Ramos (cell line): ENCODE measurements around the gene STXBP3.

Experiments
- in situ Hi-C: fragments of 300-500 bp; cut with MboI; formaldehyde crosslinking; loops from one replicate; pipeline ENCODE4 v1.14.3; 2022; ENCODE audit warnings: low sequenced_read_pairs; ENCODE audit not compliant: unreplicated experiment

STXBP3 gene

DNA sequence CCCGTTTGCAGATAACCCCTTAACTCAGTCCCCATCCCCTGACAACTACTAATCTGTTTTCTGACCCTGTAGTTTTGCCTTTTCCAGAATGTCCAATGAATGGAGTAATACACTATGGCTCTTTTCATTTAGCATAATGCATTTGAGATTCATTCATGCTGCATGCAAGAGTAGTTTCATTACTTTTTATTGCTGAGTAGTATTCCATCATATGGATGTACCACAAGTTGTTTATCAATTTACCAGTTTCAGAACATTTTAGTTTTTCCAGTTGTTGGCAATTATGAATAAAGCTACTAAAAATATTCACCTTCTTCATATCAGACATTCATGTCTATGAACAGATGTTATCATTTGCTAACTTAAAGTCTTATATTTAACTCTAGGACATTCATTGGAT lies 45.3 kb downstream of the STXBP3 start:
- in situ Hi-C loops: no loop called here

DNA sequence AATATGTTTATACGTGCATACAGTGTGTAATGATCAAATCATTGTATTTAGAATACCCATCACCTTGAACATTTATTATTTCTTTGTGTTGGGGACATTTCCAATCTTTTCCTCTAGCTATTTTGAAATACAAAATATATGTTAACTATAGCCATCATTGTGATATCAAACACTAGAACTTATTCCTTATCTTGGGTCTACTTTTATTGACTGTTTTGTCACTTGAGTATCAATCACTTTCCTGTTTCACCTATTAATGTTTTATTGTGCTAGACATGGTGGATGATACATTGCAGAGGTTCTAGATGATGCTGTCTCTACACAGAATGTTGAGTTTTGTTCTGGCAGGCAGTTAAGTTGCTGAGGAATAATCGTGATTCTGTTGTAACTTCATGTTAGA lies 45.9 kb downstream of the STXBP3 start:
- in situ Hi-C loops: no loop called here

DNA sequence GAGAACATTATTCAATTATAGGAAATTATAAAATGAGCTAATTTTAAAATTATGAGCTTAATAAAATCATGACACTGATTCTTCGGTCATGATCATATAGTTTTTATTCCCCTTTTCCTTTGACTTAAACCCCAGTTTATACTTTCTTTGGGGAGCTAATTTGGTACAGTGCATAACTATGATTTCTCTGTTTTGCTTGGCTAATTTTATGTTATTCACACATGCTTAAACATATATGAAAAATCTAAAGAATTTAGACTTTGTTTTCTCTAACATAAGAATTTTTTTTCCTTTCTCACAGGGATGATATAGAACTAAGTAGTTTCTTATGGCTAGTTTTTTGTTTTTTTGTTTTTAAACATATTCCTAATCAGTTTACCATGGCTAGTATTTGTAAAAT lies 52.5 kb downstream of the STXBP3 start:
- in situ Hi-C loops: no loop called here

DNA sequence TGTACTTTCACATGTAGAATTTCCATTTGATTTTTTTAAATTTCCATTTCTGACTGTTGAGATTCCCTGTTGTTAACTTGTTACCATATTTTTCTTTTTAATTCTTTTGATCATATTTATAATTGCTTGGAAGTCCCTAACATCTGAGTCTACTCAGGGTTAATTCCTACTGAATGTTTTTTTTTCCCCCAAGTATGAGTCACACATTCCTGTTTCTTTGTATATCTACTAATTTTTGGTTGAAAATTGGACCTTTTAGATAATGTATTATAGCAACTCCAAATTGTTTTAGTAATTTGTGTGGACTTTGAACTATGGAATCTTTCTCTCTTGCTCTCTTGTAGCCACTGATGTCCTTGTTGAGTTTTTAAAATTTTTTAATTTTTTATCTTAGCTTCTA lies 54.6 kb downstream of the STXBP3 start:
- in situ Hi-C loops: no loop called here

DNA sequence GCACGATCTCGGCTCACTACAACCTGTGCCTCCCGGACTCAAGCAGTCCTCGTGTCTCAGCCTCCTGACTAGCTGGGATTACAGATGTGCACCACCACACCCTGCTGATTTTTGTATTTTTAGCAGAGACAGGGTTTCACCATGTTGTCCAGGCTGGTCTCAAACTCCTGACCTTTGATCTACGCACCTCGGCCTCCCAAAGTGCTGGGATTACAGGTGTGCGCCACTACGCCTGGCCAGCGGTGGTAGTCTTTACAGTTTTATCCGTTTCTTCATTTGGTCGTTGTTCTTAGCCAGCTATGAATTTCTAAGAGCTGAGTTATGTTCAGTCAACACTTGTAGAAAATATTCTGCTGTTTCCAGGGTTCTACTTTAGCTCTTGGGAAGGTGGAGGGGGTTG lies 57.1 kb downstream of the STXBP3 start:
- in situ Hi-C loops: no loop called here

DNA sequence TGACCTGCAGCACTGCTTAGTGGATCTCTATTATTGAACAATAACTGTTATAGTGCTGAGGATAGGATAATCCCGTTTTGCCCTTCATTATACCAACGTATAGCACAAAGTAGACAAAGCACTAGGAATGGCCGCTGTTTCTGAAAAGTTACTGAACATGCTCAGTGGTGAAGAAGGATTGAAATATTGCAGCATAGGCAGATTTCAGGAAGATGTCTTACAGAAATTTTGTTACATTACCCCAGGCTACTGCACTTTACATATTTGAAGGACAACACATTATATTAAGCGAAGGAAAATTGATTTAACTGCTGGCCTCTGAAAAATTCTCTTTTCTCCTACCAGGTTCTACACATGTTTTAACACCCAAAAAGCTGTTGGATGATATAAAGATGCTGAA lies 62.0 kb downstream of the STXBP3 start:
- in situ Hi-C loops: no loop called here

DNA sequence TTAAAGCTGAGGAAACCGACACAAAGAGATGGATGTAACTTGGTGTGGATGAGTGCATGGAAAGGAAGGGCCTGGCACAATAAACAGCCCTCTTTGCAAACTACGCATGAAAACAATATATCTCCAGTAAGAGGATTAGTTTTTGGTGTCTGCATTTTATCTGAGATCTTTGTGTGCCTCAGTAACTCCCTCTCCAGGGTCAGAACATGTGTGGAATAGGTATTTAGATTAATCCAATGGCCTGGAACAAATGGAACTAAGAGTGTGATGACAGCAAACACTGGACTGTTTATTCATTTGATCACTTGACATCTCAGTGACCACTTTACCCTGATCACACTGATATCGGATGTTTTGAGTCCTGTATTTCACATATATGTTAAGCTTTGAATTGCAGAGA lies 65.1 kb downstream of the STXBP3 start:
- in situ Hi-C loops: no loop called here

DNA sequence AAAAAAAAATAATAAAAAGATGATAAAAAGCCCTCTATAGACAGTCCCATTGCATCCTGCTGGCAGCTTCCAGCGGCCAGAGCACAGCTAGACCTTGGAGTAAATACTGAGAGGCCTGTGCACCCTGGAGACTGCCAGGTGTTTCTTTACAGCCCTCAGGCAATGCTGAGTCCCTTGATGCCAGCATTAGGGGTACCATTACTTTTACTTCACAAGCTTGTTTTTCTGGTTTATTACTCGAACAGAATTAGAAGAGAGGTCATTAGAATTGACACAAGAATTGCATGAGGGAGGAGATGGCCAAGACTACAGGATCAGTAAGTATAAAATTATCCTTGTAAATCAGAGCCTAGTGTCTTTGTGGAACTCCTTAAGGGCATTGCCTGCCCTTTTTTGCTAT lies 66.9 kb downstream of the STXBP3 start:
- in situ Hi-C loops: no loop called here

DNA sequence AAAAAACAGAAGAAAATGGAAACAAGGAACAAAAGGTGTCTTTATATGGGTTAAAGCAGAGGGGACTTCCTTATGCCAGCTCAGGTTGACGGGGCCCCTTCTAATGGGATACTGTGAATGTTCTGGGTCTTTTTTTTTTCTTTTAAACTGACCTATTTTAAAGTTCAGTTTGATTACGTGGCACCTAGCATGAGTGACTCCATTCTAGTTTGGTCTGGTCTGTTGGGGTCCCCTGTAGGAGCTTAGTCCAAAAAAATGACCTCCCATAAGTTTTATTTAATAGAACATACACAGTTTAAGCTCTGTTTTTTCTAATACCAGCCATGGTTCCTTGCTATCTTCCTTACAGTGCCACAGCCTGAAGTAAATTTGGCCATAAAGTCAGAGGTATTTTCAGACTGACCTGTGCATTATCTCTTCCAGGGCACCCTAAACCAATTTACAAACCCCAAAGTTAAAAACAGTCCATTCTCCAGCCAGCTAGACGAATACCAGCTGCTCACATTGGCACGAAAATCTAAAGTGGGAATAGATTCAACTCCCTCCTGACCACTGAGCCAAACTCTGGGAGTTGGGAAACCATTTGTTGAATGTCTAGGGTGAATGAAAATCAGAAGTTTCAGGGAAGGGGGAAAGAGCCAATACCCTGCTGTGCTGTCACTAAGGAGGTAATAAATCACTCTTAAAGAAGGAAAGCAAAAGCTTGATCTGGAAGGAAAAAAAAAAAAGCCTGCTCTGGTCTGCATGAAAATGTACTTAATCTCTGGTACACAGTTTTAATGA lies 68.1 kb downstream of the STXBP3 start:
- in situ Hi-C loops: no loop called here

DNA sequence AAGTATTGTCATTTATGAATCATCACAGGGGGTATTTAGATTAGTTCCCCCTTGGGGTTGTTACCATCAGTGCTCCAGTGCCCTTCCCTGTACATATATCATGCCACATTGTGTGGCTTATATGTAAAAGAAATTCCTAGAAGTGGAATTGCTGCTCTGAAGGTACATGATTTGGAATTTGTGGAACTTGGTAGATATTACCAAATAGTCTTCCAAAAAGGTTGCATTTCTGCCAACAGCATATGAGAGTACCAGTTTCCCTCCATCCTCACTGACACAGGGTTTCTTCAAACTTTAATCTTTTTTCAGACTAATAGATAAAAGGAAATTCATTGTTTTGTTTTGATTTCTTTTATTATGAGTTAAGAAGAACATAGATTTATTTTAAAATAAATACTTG lies 69.1 kb downstream of the STXBP3 start:
- in situ Hi-C loops: no loop called here

DNA sequence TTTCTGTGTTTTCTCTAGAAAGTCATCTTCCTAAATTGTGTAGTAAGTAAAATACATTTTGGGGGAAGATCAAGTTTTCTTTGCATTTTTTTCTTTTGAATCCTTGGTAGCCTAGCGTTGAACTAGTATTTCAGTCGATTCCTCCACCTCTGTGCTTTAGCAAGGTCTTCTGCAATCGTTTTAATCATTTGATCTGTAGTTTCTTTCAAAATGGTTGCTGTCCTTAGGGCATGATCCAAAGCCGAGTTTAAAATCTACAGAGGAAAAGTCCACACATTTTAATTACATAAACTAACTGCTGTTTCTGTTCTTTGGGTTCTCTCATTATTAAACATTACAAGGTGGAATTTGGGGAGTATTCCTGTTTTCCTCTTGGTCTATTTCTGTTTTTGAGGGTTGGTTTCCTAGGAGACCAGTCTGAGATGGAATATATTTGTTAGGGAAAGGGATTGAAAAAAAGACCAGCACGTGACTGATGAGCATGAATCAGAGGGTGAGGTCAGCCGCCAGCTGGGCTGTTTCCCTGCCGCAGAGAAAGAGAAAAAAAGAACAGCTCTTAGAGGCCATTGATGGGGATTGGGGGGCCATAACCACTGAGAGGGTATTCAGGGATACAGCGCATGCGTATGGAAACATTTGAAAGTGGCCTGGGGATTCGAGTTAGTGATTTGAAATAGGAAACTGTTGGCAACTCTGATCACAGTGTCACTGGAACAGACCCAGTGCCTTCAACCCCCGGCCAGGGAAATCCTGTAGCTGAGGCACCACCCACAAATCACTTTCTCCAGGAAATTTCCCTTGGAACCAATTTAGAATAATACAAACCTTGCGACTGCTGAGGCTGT lies 69.8 kb downstream of the STXBP3 start:
- in situ Hi-C loops: no loop called here

DNA sequence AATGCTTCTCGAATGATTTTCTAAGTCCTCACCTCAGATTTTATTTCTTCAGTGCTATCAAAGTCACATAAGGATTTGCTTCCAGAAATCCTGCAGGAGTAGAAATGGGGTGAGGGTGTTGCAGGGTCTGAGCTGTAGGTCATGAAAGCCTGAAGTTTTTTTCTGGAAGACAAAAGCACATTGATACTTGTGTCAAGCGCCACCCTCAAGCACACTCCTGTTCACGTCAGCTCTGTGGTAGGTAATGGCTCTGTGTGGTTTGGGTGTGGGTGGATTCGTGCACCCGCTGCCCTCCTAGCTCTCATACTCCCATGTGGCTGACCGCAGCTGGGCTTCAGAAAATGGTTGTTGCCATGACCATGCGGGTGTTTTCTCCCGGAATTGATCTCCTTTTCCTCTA lies 70.5 kb downstream of the STXBP3 start:
- in situ Hi-C loops: no loop called here

DNA sequence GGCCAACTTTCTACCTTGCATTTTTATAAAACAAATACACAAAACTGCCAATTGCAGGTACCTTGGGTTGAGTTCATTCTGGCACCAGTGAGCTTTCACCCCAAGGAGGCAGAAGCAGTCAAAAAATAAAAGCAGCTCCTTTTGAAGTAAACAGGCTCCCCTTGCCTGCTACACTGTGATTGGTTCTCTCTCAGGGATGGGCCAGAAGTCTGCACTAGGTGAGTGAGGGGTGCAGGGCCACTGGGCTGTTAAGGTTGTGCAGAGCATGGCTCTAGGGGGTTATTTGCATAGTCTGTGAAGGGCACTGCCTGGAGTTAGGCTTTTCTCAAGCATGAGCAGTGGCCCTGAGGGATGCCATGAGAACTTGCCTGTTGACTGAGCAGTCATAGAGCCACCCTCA lies 71.3 kb downstream of the STXBP3 start:
- in situ Hi-C loops: no loop called here

DNA sequence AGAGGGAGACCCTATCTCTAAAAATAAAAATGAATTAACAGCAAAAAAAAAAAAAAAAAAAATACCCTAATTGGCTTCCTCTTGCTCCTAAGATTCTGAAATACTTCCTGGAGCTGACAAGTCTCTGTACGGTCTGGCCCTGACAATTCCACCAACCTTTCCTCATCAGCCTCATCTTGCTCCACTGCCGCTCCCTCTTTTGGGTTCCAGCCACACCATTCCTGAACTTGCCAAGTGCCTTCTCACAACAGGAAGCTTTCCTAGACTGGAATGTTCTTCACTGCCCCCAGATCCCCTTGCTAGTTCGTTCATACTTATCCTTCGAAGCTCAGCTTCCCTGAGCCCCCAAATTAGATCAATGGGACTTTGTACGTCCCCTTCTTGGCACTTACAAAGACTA lies 73.4 kb downstream of the STXBP3 start:
- in situ Hi-C loops: no loop called here

DNA sequence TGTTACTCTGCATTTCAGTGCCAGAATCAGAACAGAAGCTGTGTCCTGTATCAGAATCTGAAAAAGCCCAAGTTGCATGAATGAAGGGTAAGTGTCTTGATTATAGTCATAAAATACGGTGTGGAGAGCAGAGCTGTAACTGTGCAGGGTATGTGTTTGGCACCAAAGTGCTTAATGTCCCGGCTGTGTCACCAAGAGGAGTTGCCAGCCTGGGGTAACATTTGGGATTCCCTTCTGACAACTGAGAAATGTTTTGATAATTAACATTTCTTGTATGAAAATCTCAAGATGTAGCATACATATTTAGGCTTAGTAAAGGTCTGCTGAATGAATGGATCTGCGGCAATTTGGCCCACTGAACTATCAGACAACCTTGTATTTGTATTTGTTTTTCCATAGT lies 77.2 kb downstream of the STXBP3 start:
- in situ Hi-C loops: no loop called here

DNA sequence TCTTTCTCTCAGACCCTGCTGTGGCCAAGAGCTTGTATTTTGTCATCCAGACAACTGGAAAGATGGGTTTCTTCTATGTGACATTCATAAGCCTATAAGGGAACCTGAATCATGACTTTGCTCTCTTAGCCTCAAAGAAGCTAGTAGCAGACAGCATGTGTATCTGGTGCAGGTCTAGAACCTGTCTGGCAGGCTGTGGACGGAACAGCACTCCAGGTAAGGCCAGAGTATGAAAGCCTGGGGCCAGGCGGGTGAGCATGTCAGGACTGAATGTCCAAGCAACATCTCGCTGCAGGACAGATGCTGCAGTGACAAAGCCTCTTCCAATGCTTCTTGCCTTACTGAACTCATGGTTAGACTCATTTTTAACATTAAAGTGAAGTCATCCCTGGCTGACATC lies 77.6 kb downstream of the STXBP3 start:
- in situ Hi-C loops: no loop called here

DNA sequence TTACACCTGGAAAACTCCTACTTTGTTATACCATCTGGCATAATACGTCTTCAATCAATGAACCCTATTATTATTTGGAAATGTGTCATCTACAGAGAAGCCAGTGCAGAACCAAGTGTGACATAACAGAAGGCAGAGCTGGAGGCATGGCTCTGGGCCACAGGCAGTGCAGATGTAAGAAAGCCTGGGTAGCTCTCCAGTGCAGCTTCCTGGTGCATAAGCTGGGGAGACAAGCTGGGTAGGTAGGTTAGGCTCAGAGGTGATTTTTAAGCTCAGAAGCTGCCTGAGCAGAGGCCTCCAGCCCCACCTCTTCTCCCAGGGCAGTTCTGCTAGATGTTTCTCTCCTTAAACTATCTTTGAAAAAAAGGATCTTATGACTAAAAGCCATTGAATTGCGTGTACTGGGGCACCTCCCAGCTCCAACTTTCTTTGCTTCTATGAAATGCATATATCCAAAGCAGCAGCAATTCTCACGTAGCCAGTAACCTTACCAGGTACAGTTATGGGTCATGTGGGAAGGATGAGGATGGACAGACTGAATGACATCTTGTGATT lies 79.7 kb downstream of the STXBP3 start:
- in situ Hi-C loops: no loop called here

DNA sequence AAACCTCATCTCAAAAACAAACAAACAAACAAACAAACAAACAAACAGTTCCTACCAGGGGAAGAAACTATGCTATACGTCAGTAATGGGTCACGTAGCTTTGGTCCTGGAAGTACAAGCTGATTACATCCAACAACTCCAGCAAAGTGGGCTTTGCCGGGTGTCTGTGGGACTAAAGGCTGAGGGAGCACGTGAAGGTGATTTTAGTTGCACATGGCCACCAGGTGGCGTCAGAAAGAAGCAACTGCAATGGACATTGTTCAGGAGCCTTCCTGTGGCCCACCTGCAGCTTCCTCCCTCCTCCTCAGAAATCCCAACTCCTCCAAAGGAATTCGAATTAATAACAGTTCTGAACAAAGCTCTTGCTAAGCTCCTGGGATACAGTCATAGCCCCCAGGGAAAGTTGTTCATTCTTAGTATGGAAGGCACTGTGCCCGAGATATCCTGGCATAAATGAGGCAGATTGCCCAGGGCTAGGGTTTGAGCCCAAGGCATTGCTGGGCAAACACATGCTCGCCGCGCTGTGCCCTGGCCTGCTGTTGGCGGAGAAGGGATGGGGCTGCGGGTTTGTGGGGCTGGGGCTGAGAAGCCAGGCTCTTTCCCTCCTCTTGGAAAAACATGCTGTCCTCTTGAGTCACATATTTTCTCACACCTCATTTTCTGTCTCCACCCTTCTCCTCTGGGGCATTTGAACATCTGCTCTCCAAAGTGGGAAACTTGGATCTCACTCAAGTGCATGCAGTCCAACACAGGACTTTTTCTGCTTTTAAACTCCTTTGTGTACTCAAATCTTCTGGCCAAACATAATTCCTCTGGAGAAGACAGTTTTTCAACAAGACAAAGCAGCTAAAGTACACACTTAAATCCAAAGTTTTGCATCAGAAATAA lies 81.8 kb downstream of the STXBP3 start:
- in situ Hi-C loops: no loop called here

DNA sequence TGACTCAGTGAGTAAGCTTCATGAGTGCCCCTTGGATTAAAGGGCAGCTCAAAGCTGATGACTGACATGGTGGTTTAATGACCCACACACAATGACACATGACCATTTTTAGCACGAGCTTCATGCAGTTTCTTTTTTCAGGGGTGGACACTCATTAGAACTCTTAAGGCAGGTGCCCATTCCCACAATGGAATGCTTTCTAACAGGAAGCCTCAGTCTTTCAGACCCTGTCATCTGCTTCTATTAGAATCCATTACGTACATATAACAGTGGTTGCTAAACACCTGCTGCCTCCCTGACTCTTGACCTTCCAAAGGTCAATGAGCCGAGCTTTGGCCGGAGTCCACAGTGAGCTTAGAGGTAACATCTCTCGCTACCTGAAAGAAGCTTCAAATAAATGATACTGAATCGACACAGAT lies 83.0 kb downstream of the STXBP3 start:
- in situ Hi-C loops: no loop called here
